Activated CD4-positive, CD25-positive, alpha-beta regulatory T cell (primary cell): Measurements from ENCODE around the gene LRIG3.
"Not testable (repeated sequence)": the region's sequence is repeated elsewhere in the genome, so short reads cannot be mapped to it uniquely, and the experiment has no call there.

Source experiments
- DNase-seq, 4 experiments: peaks; one replicate each; lab custom pipeline; 2025; lab: John Stamatoyannopoulos, UW

The LRIG3 gene

DNA sequence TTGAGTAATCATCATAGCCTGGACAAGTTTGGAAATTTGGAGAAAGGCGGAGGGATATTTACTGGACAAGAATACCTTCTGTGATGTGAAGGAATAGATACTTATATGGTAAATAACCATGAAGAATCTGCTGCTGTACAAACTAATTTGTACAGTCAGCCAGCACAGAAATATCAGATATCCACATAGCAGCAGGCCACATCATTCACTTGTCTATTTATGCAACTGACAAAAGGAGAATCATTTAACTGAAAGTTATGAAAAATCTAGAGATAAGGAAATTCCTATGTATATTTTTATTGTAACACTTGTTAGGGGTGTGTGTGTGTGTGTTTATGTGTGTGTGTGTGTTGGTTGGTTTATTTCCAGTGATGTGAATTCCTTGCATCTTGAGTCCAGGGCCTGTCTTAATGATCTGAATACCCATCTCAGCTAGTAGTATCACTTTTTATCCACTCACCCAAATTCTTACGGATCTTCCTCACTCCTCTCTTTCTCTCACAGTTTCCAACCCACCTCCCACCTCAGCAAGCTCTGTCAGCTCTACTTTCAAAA is 10.5 kb upstream of the LRIG3 start:
- DNase-seq, result no peak

DNA sequence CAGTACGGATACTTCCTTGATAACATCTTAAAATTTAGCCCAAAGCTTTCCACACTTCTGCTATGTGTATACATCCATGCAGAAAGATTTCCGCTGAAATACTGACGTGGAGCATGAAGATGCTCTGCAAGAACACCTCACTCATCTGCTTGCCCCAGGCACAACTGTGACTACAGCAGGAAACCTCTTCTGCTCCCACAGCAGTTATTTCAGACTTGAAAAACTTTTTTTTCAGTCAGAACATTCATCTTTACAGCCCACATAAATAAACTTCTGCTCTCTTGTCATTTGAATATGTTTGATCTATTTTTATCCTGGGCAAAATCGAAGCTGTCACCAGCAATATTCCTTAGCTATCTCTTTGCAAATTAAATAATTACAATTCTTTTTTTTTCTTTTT is 6.8 kb upstream of the LRIG3 start:
- no peak for DNase-seq

DNA sequence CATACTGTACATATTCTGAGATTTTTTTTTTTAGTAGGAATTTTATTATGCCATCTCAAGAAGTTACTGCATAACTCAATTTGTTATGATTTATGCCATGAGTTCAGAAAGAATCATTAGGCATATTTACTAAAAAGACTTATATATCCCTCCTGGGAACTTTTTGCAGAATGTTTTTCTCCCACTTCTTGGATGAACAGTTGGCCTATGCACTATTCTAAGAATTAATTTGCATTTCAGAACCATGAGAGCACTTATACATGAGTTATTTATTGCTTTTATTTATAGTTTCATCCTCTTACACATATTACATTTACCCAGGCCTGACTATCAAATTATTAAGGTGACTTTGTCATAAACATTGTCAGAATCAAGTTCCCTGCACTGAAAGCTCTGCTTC is 6.3 kb upstream of the LRIG3 start:
- DNase-seq, result no peak

DNA sequence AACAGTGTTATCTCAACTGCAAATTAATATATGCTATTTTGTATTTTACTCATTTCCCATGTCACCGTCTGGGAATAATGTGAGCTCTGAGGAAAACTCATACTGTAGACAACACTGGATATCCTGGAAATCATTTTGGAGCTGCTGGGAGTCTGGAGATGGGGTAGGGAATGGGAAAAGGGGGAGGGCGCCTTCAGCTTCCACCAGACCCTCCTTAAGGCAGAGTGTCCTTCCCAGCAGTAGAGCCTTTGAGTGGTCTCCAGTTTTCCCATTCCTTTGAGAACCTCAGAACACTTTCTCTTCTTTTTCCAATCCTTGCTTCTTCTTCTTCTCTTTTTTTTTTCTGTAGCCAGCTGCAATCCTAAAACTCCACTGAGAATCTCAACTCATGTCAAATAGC is 5.4 kb upstream of the LRIG3 start:
- DNase-seq, result no peak

DNA sequence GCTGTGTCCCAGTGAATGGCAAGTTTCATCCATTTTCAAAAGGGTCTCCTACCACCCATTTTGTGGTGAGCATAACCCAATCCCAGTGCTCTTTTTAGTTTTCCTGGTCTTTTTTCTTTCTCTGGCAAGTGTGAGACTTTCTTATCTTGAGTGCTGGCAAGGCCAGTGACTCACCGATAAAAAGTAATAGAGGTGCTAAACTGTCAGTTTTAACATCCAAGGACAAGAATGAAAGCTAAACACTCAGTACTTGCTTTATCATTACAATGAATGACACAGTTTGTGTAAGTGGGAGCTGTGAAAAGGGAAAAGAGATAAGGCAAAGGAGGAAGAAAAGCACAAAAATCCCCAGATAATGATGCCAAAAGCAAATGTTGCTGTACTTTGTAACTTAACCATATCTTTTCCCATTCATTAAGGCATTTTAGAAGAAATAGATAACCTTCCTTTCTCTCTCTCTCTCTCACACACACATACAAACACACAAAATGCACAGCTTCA is 4.9 kb upstream of the LRIG3 start:
- DNase-seq, result no peak

DNA sequence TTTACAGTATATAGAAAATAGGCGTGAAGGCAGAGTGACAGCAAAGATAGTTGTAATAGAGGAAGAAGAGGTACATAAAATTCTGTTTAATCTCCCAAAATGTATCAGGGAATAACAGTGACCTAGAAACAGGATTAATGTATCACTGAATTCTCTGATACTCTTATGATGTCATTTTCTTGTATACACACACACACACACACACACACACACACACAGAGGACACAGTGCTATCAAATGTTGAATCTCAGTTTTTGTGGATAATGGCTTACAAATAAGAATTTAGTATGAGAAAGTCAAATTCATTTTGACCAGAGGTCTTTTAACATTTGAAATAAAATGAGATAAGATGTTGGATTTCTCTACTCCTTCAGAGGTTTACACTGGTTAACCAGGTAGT is 4.3 kb upstream of the LRIG3 start:
- no peak for DNase-seq

DNA sequence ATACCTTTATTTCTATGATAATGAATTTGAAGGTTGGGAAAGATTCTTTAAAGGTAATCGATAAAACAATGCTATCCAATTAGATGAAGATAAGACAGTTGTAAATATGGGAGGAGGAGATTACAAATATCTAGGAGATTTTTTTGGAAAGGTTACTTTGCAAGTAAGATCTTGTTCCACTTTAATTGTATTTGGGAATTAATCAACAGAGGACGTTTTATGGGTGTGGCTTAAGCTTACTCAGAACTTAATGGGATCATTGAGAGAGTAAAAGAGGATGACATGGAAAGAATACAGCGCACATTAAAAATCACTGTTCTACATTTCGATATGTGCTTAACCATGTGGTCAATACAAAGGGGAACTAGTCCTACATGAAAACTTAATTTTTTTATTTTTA is 3.5 kb upstream of the LRIG3 start:
- no peak for DNase-seq

DNA sequence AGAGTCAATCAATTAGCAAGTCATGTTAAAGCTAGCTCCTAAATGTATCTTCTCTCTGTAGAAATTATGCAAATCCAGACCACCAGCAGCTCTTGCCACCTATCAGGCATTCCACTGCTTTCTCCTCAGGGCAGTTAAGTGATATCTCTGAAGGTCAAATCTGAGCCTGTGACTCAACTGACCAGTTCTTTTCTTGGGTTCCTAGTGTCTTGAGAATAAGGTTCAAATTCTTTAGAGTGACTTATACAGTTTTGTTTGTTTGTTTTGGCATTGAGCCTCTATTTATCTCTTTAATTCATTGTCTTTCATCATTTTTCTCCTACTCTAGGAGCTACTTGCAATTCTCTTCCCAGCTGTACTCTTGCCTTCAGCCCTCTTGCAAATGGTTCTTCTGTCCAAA is 2.5 kb upstream of the LRIG3 start:
- no peak for DNase-seq

DNA sequence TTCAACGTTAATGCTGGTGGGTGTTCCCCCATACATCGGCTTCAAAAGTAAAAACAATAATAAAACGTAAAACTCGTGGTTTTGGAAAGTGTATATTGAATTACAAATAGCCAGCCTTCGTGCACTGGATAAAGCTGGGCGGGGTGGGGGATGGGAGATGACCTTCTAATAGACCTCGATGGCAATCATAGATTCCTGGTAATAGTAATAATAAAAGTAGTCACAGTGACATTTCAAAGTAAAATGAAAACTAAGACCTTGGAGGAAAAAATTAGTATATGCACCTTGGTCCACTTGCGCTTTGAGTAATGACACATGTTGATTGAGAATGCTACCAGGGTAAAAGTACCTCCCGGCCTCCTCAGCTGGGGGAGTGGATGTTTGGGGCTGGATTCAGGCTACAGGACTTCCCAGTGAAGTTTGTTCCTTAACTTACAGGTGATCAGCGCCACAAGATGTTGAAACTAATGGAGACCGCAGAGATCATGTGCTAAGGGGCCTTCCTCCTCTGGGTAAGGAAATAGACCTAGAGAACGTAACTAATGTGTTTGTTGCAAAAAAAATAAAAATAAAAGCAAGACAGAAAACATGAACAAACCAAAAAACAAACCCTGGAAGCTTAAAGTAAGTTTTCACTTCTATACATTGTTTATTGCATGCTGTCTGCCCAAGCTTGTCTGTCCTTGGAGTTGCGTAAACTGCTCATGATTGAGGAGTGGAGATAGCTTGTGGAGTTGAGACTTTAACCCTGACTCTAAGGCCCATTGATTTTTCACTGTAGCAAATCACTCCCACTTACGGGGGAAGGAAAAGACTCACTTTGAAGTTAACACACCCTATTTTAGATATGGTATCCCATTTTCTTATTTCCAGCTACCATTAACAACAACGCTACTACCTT is 907 bp upstream of the LRIG3 start:
- DNase-seq, result no peak

DNA sequence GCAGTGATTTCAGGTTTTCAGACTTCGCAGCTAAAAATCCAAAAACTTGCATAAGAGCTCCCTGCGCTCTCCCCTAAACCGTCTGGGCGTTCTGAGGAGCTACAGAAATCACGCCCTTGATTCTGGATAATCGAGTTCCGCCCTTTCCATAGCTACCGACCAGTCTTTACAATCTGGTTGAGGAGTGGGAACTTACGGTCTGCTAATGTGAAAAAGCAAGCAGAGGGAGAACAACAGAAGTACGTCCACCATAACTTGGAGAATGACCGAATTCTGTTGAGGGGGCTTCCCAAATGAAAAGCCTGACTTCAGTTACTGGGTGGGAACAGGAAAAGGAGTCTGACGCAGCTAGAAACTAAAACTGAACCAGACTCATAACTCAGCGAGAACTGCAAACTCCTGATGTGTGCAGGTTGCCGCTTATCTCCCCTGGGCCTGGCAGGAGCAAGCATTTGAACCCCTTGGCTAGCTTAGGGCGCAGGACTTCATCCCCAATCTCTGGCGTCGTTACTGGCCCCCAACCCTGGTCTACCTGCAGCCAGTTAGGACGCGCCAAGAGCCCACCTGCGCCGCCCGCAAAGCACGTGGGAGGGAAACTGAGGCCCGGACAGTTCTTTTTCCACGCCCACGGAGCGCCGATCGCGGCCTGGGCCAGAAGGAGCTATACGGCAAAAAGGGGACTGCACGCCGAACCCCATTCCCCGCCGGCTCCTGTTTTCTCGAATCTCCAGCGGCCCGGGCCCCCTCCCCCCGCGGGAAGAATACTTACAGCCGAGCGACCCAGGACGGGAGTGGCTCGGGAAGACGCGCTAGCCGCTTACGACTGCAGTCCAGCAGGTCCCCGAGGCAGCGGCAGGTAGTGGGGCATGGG is 838 bp downstream of the LRIG3 start:
- no peak for DNase-seq

DNA sequence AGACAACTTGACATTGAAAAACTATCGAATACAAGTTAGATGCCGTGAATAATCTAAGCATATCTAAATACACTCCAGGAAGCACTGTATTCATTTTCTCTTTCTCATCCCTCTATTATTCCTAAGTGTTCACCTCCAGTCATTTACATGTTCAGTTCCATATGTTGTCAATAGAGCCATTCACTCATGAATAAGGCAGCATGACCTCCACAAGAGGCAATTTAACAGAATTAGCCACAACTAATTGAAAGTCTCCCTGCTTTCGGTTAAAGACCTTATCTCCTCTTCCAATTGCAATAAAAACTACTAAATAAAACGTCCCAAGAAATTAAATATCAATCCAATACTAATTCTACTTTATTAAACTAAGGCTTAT is 1.8 kb downstream of the LRIG3 start:
- DNase-seq, result no peak

DNA sequence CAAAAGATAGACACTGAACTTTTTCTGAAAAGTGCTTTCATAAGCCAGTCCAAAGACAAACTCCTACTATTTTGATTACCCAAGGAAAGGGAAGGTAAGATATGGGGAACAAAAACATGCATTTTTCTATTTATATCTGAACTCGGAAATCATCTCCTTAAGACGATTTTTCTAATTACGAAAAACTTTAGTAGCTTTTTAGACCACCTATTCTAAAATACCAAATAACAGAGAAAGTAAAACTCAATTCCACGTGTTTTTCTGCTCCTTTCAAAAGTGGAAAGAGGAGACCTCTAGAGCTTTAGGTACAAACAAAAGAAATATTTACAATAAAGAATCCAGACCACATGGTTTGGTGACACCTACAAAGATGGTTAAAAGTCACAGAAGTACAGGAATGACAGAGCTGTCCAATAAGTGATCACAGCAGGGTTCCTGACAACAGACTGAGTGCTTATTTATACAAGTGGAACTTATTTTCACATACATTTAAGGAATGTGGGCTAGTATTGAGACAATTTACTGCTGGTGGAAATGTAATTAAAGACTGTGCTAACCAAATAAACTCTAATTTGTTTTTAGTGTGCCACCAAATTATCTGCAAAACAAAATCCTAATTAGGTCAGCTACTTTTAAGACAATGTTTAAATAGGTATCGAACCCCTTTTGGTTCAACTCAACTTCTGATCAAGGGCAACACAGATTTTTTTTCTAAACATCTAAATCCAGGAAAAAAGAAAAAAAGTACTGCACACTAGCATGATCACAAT is 2.4 kb downstream of the LRIG3 start:
- DNase-seq, result no peak

DNA sequence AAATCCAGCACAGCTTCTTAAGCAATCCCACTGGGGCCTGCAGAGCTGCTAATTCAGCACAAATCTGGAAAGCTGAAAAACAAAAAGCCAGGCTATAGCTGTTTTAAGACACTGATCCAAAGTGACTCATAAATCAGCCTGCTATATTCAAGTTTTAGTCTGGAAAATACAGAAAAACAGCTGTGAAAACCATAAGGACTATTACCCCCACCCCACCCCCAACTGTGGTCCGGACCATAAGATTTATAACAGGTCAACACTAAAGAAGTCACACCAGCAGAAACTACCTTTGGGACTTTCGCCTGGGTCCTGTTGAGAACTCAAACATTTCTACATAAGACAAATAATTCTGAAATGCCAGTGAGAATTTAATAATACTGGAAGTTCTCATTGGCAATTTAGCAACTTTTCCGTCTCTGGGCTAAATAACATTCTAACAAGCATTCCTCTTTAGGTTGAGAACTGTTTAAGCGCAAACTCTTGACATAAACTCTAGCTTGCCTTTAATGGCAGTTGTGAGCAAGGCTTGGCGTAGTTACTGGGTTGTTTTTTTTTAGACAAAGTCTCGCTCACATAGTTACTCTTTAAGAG is 3.3 kb downstream of the LRIG3 start:
- DNase-seq, result no peak

DNA sequence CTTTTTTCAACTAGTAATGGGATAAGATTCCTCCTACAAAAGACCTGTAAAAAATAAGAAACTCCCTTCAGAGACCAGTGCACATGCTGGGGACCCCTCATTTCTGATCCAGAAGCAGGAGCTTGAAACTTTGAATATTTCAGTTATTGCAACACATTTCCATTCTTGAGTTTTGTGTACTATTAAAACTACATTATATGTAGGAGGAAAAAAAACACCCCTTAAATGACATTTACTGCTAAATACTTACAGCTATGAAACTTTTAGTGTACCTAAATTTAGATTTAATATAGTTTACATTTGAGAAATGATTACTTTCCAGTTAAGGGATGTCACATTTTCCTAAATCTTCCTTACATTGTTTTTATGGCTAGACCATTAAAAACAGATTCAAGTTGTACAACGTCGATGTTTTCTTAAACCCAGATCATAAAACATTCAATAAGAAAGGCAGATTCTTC is 4.1 kb downstream of the LRIG3 start:
- no peak for DNase-seq

DNA sequence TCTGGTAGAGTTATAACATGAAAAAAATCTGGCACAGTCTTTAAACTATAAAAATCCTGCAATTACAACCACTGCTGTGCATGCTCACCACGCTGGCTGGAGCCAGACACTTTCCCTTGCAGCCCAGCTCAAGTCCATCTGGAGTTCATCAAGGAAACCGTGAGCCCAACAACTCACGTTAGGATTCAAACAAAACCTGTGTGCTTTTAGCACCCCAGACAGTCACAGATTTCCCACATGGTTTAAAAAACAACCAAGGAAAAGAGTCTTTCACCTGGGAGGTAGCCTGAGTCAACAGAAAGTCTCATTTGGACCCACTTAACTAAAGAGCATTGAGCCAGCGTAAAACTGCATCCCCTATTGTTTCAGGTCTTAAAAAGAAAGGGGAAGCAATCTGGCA is 4.7 kb downstream of the LRIG3 start:
- no peak for DNase-seq

DNA sequence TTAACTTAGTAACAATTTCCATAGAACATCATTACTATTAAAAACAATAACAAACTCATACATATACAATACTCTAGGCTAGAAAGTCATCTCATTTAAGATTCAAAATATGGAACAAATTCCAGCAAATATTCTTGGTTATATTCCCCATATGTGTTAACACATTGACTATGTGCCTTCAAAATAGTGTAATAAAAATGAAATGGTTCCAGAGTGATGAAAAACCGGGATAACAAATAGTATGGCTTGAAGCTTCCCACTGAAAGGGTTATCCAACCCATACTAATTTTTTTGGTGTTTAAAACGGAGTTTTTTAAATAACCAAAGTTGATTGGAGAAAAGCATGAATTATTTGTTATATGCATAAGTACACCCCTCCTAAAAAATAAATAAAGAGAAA is 5.3 kb downstream of the LRIG3 start:
- DNase-seq, result no peak

DNA sequence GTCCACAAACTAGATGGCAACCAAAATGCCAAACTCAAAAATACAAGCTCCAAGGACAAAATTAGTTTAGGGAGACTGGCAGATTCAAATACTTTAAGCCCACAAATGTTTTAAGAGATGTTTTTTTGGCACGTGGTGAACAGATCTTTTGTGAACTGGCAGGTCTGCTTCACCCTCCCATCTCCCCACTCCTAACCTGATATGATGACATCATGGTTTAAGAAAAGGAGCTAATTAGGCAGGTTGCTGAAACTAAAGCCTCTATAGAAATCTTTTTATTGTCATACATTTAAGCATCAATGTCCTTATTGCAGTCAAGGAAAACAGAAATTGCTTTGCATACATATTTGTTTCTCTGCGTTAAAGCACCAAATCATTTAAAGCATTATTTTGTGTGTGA is 5.8 kb downstream of the LRIG3 start:
- DNase-seq, result no peak

DNA sequence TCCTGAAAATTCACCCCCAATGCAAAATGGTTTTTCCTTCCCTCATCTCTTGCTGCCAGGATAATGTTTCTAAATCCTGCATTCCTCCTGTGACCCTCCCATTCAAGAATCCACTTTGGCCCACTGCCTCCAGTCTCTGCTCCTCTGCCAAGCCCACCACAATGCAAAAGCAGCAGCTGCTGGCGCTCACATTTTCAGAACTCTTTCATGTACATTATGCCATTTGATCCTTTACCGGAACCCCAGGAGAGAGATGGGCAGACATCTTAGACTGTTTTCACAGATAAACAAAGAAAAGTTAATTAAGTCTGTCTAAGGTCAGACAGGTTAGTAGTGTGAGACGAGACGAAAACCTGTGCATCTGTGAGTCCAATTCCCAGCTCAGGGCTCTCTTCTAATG is 12.9 kb downstream of the LRIG3 start:
- no peak for DNase-seq

DNA sequence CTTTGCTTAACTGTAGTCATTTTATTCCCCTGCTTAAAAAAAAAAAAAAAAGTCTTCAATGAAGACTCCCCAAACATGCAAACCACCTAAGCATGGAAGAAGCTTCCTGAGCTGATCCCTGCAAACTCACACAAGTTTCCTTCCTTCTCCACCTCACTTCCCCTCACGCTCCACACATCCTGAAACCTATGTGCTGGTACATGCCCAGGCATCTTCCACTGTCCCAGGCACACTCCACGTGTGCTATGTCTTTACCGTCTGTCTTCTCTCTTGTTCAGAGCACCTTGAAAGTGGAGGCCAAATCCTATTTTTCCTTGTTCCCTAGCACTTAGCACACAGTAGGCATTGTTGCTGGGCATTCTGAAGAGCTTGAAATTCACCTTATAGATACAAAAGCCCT is 13.4 kb downstream of the LRIG3 start:
- DNase-seq, result no peak

DNA sequence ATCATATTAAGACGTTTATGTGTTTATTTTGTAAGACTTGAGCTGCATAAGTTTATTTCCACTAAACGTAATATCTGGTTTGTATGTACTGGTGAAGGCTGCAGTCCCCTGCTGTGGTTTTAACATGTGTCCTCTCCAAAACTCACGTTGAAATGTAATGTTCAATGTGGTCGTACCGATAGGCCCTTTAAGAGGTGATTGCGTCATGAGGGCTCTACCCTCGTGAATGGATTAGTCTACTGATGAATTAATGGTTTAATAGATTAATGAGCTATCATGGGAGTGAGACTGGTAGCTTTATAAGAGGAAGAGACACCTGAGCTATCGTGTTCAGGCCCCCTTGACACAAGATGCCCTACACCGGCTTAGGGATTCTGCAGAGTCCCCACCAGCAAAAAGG is 14.9 kb downstream of the LRIG3 start:
- no peak for DNase-seq

DNA sequence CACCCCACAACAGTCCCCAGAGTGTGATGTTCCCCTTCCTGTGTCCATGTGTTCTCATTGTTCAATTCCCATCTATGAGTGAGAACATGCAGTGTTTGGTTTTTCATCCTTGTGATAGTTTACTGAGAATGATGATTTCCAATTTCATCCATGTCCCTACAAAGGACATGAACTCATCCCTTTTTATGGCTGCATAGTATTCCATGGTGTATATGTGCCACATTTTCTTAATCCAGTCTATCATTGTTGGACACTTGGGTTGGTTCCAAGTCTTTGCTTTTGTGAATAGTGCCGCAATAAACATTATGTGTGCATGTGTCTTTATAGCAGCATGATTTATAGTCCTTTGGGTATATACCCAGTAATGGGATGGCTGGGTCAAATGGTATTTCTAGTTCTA is 17.6 kb downstream of the LRIG3 start:
- not testable (repeated sequence) for DNase-seq

DNA sequence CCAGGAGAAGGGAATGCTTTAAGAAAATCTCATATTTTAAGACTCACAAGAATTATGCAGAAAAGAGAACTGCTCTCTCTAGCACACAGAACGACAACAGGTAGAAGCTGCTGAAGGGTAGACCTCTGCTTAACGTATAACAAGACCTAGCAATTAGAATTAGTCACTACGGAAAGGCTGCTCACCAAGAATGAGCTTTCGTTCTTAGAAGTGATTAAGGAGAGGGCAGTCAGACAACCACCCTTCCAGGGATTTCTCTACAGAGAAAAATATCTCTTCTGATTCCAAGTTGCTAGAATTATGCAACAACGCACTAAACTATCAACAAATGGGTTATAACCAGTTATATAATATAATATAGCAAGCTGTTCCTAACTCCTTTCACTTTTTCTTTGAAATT is 18.6 kb downstream of the LRIG3 start:
- no peak for DNase-seq
